ENCODE results near the gene CLDN15.

DNA sequence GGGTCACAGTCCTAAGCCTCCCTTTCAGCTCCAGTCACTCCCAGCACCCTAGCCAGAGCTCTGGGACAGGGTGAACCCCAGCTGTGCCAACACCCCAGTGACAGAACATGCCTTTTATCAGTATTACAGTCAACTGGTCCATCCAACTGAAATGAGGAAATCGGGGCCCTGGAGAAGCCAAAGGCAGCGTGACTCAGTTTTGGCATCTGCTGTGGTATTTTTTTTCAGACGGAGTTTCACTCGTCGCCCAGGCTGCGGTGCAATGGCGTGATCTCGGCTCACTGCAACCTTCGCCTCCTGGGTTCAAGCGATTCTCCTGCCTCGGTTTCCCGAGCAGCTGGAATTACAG lies 3.4 kb upstream of the CLDN15 start:
- no peak for TF ChIP-seq POLR2A (IDR thresholded peaks at IDR 0.05)
- TF ChIP-seq, protein P1, sequence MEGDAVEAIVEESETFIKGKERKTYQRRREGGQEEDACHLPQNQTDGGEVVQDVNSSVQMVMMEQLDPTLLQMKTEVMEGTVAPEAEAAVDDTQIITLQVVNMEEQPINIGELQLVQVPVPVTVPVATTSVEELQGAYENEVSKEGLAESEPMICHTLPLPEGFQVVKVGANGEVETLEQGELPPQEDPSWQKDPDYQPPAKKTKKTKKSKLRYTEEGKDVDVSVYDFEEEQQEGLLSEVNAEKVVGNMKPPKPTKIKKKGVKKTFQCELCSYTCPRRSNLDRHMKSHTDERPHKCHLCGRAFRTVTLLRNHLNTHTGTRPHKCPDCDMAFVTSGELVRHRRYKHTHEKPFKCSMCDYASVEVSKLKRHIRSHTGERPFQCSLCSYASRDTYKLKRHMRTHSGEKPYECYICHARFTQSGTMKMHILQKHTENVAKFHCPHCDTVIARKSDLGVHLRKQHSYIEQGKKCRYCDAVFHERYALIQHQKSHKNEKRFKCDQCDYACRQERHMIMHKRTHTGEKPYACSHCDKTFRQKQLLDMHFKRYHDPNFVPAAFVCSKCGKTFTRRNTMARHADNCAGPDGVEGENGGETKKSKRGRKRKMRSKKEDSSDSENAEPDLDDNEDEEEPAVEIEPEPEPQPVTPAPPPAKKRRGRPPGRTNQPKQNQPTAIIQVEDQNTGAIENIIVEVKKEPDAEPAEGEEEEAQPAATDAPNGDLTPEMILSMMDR (IDR thresholded peaks at IDR 0.05) = no peak

Measured in testis (tissue), 2 donors.